Measurements from ENCODE around the gene ABHD6. TPM values are rescaled to one million over a fixed set of nuclear protein-coding genes. Genes with fewer than 3 reads are reported as not detected.

The ABHD6 gene
- total RNA-seq, 1 donor from 2014 or later, result 6.1 TPM

DNA sequence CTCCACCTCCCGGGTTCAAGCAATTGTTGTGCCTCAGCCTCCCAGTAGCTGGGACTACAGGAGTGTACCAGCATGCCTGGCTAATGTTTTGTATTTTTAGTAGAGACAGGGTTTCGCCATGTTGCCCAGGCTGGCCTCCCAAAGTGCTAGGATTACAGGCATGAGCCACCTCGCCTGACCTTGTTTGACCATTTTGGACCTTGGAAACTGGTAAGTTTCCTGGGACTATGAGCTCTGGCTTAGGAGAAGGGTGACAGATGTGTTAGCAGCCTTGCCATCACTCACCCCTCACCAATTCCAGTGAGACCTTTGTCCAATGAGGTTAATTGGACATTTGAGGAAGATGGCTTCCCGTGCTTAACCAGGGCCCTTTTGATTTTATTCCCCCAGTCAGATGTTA, 46.7 kb upstream of the ABHD6 start:
- H3K4me1 Mint-ChIP-seq (ENCODE audit: low read depth), result peaks cover 8% of the 10 kb centered on the region
- no peaks in the 10 kb centered on the region for H3K36me3 Mint-ChIP-seq (ENCODE audit: insufficient read depth)
- H3K4me3 Mint-ChIP-seq (ENCODE audit: low read depth), result no peak overlapping the region
- no peaks in the 10 kb centered on the region for H3K9me3 Mint-ChIP-seq (ENCODE audit: low read depth)
- no peak overlapping the region for H3K27ac Mint-ChIP-seq
- DNase-seq (ENCODE audit: low spot score, unreplicated experiment), result no peak
- H3K27me3 Mint-ChIP-seq, result no peaks in the 10 kb centered on the region
- TF ChIP-seq, protein P1, sequence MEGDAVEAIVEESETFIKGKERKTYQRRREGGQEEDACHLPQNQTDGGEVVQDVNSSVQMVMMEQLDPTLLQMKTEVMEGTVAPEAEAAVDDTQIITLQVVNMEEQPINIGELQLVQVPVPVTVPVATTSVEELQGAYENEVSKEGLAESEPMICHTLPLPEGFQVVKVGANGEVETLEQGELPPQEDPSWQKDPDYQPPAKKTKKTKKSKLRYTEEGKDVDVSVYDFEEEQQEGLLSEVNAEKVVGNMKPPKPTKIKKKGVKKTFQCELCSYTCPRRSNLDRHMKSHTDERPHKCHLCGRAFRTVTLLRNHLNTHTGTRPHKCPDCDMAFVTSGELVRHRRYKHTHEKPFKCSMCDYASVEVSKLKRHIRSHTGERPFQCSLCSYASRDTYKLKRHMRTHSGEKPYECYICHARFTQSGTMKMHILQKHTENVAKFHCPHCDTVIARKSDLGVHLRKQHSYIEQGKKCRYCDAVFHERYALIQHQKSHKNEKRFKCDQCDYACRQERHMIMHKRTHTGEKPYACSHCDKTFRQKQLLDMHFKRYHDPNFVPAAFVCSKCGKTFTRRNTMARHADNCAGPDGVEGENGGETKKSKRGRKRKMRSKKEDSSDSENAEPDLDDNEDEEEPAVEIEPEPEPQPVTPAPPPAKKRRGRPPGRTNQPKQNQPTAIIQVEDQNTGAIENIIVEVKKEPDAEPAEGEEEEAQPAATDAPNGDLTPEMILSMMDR (IDR thresholded peaks at IDR 0.05; ENCODE audit: unreplicated experiment), result no peak

DNA sequence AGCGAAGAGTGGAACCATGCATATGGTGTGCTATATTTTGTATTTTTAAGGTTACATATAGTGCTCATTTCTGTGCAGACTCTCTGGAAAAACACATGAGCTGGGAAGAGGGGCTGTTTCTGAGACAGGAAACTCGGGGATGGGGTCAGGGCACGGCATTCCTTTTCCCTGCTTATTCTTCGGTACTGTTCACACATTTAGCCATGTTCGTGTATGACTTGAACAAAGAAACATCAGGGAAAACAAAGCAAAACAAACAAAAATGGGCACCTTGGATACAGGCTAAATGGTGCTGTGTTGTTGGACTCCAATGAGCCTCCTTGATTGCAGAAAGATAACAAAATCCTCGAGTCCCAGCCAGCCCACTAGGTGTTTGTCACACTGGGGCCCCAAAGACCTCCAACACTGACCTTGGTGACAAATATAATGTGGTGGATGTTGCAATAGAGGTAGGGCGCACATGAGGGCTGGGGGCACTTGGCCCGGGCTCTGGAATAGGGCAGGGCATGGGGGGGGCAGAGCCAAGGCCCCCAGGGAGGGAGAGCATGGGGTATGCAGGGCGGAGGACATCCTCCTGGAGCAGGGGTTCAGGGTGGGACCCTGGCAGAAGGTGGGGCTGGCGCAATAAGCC, 46.1 kb upstream of the ABHD6 start:
- TF ChIP-seq, protein P1 (IDR thresholded peaks at IDR 0.05; ENCODE audit: unreplicated experiment), result no peak
- Mint-ChIP-seq H3K9me3 (ENCODE audit: low read depth) (no peaks in the 10 kb centered on the region), H3K27ac (no peak overlapping the region), H3K4me1 (ENCODE audit: low read depth) (peaks cover 4% of the 10 kb centered on the region), H3K4me3 (ENCODE audit: low read depth) (no peak overlapping the region), H3K27me3 (no peaks in the 10 kb centered on the region), H3K36me3 (ENCODE audit: insufficient read depth) (no peaks in the 10 kb centered on the region)
- no peak for DNase-seq (ENCODE audit: low spot score, unreplicated experiment)

DNA sequence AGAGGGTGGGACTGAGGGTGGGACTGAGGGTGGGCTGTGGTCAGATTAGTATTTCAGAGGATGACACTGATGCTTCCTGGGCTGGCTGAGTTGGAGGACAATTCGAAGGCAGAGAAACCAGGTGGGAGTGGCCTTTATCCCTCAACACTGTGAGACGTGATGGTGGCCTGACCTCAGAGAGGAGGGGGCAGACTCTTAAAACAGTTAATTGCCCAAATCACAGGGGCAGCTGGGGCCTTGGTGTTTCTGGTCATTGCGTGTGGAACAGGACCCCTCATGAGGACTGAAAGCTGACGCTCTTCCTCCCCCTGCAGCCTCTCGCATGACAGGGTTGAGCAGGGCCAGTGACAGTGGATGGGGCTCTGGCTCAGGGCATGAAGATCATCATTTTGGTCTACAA, 45.5 kb upstream of the ABHD6 start:
- Mint-ChIP-seq H3K27me3 (no peaks in the 10 kb centered on the region), H3K36me3 (ENCODE audit: insufficient read depth) (no peaks in the 10 kb centered on the region), H3K4me1 (ENCODE audit: low read depth) (peaks cover 4% of the 10 kb centered on the region), H3K4me3 (ENCODE audit: low read depth) (no peak overlapping the region), H3K9me3 (ENCODE audit: low read depth) (no peaks in the 10 kb centered on the region), H3K27ac (no peak overlapping the region)
- TF ChIP-seq, protein P1 (IDR thresholded peaks at IDR 0.05; ENCODE audit: unreplicated experiment), result no peak
- no peak for DNase-seq (ENCODE audit: low spot score, unreplicated experiment)

DNA sequence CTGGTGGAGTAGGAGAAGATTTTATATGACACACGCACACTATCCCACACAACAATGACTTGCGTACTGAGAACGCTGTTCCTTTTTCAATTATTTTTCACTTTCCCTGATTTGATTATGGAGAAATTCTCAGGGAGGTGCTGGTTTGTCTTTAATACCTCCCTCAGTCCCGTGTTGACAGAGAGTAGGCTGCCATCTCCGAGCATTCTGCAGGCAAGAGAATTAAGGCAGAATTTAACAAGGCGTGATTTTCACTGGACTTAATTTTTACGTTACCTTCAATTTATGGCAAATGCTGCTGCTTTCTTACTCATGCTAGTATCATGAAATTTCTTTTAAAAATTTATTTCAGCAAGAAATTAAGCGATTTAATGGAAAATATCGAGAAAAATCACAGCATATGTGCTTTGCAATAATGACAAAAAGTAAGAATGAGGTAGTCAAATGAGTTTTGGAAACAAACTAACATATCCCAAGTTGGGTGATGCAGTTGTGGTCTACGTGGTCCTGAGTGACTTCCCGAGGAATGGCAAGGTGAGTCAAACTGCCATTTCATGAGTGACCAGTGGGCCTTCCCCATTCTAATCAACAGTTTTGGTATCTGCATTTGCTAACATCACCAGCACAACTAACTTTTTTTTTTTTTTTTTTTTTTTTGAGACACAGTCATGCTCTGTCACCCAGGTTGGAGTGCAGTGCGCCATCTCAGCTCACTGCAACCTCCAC, 43.7 kb upstream of the ABHD6 start:
- H3K4me3 Mint-ChIP-seq (ENCODE audit: low read depth), result no peak overlapping the region
- no peaks in the 10 kb centered on the region for H3K36me3 Mint-ChIP-seq (ENCODE audit: insufficient read depth)
- no peak for DNase-seq (ENCODE audit: low spot score, unreplicated experiment)
- H3K4me1 Mint-ChIP-seq (ENCODE audit: low read depth), result peaks cover 4% of the 10 kb centered on the region
- H3K9me3 Mint-ChIP-seq (ENCODE audit: low read depth), result no peaks in the 10 kb centered on the region
- TF ChIP-seq, protein P1 (IDR thresholded peaks at IDR 0.05; ENCODE audit: unreplicated experiment), result no peak
- H3K27me3 Mint-ChIP-seq, result no peaks in the 10 kb centered on the region
- H3K27ac Mint-ChIP-seq, result no peak overlapping the region

GRCh38 chr3:58197588-58197987, 40.0 kb upstream of the ABHD6 start:
- DNase-seq (ENCODE audit: low spot score, unreplicated experiment), result no peak
- Mint-ChIP-seq H3K4me3 (ENCODE audit: low read depth) (no peak overlapping the region), H3K9me3 (ENCODE audit: low read depth) (peaks cover 5% of the 10 kb centered on the region), H3K27ac (no peak overlapping the region), H3K36me3 (ENCODE audit: insufficient read depth) (no peaks in the 10 kb centered on the region), H3K27me3 (no peaks in the 10 kb centered on the region), H3K4me1 (ENCODE audit: low read depth) (no peaks in the 10 kb centered on the region)
- TF ChIP-seq, protein P1 (IDR thresholded peaks at IDR 0.05; ENCODE audit: unreplicated experiment), result no peak

All from progenitor cell of endocrine pancreas (in vitro differentiated cells).